Stimulated activated CD8-positive, alpha-beta memory T cell treated with anti-CD3 and anti-CD28 coated beads, Interleukin-15, amount 100 ng/mL, for 24 hours (primary cell): ENCODE data around the gene PAQR9.

Experiments
- DNase-seq: peaks from one replicate; pipeline ENCODE4 v3.0.0-alpha.2; 2020; ENCODE audit warnings: low read depth

PAQR9 gene

DNA sequence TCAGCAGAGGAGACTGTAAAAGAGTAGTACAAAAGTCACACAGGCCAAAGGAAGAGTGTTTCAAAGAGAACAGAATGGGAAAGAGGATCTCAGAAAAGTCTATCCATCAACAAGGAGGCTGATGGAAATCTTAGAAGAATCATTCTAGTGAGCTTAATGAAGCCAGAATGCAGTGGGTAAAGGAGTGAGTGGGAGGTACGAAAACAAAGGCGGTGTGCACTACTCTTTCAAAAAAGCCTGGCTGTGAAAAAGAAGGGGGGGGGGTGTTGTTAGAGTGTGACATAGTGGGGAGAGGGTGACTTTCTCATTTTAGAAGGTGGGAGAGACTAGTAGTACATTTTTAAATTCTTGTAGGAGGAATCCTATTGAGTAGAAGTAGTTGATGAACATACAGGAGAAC is 11.7 kb downstream of the PAQR9 start:
- DNase-seq: no peak

DNA sequence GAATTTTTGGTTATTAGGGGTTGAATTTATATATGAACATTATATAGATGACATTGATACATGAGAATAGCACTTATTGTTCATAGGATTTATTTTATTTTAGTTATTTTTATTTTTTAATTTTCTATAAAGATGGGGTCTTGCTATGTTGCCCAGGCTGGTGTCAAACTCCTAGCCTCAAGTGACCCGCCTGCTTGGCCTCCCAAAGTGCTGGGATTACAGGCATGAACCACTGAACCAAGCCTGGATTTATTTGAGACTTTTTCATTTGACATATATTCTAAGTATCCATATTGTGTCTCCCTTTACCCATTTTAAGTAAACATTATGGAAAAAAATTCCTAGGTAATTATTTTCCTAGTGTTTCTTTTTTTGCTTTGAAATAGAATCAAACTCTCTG is 12.5 kb downstream of the PAQR9 start:
- DNase-seq: no peak

DNA sequence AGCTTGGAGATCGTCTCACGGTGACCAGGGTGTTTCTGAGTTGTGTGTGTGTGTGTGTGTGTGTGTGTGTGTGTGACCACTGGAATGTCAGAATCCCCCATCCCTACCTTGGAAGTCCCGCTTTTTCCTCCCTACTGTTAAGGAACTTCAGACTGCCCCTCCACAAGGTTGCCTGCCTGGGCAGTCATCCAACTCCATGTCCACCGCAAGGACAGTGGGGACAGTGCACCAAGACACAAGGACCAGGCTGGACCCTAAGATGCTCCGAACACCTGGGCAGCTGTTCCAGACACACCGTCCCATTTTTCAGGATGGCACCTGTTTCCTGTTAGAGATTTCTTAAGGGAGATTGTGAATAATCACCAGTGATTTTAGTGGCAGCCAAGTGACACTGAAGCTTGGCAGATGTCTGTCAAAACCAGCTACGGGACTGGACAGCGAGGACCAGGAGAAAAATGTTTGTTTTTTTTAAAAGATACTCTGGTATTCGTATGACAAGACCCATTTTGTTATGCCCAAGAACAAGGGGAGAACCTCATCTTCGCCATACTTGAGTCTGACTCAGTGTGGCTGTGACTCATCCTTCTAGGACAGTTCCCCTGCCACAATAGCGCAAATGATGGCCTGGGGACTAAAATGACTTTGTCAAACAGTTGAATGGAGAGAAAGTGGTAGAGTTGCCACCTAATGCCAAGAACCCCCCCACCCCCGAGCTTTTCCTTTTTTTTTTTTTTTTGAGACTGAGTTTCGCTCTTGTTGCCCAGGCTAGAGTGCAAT is 15.5 kb downstream of the PAQR9 start:
- no peak for DNase-seq

DNA sequence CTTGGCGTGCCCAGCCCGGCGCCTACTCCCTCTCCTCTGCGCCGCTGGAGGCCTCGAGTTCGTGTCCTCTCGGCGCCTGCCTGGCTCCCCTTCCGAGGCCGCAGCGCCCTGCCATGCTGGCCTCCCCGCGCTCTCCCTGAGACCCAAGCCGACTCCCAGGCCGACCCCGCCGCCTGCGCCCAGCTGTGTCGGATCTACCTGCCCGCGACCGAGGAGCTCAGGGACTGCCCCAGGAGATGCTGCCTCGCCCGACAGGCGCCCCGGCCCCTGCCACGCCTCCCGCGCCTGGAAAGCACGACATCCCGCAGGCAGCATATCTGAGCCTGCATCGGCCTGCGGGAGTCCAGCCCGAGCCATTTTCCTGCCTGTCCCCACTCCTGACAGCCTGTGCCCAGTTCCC is 16.1 kb downstream of the PAQR9 start:
- DNase-seq: no peak

DNA sequence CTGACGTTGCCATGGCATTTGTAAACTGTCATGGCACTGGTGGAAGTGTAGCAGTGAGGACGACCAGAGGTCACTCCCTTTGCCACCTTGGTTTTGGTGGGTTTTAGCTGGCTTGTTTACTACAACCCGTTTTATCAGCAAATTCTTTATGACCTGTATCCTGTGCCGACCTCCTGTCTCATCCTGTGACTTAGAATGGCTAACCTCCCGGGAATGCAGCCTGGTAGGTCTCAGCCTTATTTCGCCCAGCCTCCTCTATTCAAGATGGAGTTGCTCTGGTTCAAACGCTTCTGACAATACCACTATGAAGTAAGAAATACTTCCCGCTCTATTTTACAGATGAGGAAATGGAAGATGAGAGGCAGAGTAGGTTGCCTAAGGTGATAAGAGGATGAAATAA is 16.6 kb downstream of the PAQR9 start:
- DNase-seq: no peak

DNA sequence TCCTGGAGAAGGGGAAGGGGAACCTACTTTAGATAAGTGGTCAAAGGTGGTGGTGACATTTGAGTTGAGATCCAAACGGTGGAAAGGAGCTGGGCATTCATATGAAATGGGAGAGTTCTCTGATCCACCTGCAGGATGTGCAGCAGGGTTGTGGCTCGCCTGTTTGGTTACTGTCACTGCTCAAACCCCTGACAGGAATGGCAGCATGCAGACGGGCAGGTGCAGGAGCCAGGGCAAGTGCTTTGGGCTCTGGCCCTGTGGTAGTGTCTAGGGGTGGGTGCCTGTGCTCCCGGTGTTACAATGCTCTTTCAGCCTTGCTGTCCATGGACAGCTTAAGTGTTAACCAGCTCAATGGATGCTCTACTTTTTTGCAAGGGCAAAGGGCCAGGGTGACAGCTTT is 18.5 kb downstream of the PAQR9 start:
- no peak for DNase-seq

DNA sequence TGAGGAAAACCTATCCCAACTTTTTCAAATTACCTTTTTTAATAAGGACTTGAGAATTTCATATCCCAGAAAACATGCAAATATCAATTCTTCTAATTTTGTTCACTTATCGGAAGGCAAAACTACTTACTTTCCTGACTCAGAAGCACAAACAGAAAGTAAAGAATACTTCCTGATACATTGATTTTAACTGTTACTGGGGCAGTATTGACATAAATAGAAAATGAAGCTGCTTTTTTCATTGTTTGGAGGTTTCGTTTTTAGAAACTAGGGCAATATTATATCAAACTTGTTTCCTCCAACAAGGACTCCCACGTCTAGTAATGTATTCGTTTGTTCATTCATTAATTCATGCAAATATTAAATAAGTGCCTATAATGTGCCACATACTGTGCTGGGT is 19.1 kb downstream of the PAQR9 start:
- no peak for DNase-seq

DNA sequence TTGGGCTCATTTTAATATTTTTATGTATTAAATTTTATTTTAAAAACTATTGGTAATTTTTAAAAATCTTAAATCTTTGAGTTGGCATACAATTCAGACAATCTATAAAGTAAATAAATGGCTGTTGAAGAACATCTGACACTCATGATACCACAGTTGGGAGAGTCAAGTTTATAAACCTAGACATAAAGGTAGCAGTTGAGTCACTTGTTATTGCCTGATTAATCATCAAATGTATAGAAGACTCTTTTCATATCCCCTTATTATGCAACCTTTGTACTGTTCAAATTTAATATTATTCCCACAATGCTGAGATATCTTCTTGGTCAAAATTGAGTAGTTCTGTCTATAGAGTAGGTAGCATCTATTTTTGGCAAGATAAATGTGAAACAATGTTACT is 19.6 kb downstream of the PAQR9 start:
- no peak for DNase-seq

DNA sequence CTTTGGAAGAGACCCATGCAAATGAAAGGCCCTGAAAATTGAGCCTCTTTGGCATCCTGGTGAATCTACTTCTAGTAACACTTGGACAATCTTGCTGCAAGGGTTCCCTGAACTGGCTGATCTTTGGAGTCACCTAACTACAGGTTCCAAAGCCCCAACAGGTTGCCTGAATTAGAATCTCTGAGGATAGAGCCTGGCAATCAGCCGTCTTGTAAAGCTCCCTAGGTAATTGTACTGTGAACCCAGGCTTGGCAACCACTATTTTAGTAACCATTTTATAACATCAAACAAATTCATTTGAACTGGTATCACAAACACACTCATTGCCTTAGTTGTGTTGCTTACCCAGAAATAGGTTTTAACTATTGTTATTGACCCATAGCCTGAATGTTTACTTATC is 20.1 kb downstream of the PAQR9 start:
- DNase-seq: no peak

DNA sequence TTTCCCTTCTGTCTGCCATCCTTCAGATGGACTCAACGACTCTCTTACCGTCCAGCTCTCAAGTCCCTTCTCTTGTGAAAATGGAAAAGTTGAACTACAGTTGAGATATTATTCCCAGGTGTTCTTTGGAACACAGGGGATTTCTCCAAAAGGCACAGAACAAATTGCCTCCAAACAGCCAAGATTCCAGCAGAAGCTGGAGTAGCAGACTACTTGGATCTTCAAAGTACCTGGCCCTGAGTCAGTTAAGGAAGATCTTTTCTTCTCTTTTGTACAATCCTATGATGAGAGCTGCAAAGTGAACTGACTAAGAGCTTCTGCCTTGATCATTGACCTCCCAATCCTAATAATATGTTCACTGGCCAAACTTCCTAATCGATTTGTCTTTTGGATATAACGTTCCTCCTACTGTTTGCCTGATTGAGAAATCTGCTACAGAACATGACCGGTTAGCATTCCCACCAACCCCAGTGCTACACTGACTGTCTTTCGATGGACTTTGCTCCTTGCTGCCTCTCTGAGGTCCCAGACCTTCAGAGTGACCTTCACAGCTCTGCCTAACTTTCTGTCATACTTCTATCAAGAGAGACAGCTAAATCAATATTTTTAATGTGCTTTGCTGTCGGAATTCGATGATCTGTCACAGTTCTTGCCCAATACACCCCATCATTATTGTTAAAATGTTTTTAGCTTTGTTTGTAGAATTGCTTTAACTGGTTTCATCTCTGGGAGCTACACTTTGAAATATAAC is 21.9 kb downstream of the PAQR9 start:
- no peak for DNase-seq

DNA sequence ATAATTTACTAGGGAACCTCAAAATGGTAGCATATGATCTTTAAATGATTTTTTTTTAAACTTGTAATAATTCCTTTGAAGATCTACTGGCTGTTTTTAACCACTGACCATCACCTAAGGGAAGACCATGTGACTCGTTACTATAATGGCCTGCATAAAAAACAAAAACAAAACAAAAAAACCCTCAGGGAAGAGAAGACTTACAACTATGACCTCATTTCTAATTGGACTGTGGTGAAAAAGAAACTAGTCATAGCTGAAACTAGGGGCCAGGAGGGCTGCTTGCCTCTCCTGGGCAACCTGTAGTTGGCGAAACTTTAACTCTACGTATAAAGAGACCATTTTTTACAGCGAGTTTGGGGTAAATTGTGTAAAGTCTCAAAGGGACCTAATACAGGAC is 23.0 kb downstream of the PAQR9 start:
- no peak for DNase-seq

DNA sequence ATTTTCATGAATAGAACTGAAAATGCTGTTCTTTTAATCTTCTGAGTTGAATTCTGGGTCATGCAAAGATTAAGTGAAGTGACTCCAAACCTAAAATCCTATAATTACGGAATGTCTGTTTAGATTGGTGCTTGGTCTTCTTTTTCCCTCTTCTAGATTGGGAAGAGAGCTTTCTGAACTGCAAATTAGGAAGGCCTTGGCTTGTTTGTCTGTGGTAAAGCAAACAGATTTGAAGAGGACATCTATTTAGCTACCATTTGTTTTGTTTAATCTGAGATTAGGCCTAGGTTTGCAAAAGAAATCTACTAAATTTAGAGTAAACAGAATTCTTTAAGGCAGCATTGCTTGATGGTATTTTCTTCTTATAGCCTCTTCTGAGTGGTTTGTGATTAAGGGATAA is 23.5 kb downstream of the PAQR9 start:
- no peak for DNase-seq

DNA sequence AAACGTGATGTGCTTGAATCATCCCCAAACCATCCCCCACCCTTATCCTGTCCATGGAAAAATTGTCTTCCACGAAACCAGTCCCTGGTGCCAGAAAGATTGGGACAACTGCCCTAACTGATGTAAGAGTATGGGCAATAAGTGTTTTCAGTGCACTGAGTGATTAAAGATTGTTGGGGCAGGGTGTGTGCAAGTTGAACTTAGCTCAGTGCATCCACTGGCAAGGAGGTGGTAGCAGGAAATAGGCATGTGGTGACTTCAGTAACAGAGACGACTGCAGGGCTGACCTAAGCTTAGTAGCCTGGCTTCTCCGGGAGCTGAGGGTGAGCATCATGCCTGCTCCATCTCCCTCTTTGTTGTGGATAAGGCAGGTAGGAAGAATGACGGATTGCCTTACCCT is 27.5 kb downstream of the PAQR9 start:
- DNase-seq: no peak

DNA sequence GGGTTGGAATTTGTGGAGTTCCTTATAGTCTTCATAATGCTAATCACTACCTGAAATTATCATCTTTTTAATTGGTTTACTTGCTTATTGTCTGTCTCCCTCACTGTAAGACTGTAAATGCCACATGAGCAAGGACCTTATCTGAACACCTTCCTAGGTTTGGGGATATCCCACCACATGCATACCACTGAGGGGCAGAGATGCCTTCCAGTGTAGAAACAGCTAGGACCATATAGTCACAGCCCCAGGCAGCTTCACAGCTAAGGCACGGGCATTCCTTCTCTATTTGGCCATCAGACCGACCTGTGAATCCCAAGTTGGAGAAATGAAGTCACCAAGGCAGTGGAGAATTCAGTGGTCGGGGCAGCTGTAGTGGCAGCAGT is 28.6 kb downstream of the PAQR9 start:
- no peak for DNase-seq

DNA sequence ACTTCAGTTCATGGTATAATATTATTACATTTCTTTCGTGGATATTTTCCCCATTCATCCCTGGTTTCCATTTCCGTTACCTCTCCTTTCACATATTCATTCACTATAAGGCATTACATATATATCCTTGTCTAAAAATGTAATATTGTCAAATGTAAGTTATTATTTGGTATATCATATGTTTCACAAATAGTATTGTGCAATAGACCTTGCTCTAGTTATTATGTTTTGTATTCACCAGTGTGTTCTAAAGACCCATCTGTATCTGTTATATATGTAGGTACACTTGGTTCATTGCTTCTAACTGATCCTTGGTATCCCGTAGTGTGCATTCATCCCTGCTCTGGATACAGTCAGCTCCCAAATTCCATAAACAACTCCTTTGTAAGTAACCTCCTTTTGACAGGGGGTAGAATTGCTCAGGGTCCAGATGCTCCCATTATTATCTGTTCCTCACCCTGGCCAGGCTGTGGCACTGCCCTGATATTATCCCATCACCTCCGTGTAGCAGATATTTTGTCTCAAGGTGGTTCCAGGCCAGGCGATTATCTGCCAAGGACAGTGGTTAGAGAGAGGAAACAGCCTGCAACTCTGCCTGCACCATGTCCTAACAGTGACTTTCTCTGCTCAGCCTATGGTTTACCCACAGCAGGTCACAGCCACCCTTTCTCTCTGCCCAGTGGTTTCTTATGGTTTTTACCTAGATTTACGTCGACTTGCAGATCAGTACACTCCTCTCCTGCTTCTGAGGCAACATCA is 29.2 kb downstream of the PAQR9 start:
- no peak for DNase-seq

DNA sequence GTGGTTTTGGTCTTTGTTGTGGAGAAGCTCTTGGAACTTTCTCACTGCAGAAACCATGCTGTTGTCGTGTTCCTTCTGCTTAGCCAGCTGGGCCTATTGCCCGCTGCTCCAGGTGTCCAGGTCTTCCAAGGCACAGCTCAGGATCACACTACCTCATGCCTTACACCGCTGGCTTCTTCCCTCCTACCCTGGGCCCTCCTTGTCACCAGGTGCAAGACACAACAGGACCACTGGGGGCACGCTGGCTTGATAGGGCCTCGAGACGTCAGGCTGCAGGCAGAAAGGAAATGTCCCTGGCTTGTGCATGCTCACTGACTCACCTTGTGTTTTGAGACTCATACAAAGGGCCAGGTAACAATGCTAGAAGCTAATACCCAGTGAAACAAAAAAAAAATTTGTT is 32.3 kb downstream of the PAQR9 start:
- no peak for DNase-seq

DNA sequence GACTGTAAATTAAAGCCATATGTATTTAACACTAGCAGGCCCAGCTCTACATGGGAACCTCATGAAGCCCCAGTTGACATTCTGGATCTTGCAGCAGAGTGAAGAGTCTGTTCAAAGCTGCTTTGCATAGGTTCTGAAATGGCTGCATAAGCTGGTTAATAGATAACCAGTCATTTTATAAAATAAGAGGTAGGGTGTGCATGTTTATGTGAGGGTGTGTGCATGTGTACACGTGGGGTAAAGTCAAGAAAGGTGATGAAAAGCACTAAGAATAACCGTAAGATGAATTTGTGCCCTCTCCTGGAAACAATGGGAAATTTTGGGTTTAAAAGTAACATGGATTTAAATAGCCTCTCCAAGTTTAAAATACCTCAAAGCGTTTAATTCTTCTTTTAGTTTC is 33.0 kb downstream of the PAQR9 start:
- no peak for DNase-seq

DNA sequence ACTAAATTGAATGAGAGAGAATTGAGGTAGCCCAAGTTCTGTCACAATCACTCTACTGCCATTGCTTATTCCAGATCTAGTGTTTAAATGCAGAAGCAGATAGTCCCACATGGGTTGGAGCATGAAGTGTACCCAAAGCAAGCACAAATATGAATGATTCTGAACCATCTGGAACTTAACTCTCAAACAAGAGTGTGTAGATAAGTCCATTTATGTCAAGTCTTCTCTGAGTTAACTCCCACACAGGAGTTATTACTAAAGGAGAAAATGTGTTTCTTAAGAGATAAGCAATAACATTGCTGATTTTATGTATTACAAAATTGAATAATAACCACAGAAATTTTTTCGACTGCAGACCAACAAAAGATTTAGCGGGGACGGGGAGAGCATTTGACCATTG is 33.6 kb downstream of the PAQR9 start:
- no peak for DNase-seq

DNA sequence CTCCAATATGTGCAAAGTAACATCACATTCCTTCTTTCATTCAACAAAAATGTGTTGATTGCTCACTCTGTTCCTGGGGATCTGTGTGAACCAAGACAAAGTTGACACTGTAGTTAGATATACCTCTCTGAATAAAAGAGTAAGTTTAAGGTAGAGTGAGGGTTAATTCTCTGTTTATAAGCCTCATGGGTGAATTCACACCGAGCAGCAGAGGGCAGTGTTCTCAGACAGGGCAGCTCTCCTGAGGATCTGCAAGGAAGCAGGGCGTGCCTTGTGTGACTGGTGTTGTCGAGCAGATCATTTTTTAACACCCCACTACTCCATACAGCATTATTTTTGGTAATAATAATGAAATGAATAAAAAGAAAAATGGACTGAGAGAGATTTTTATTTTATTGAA is 34.4 kb downstream of the PAQR9 start:
- no peak for DNase-seq

DNA sequence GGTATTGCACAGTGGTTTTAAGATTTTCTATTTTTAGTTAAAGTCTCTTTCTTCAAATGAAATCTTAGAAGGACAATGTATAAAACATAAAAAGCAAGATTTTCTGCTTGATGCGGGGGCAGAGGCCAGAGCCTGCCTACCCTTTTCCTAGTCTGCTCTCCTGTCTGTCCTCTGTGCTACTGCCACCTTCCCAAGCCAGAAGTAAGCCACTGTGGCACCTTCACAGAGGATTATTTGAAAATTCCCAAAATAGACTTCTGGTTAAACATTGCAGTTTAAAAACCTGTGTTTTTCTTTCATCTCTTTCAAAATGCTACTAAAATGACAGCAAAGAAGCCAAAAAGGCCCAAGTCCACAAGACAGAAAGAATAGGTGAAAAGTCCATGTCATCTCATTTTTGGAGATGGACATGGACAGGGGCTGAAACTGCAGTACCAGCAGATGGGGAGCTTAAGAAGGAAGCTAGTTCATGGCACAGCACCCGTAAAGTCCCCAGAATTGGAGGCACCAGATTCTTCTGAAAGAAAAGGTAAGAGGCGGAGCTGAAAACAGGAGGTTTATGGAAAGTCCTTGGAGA is 37.0 kb downstream of the PAQR9 start:
- no peak for DNase-seq

DNA sequence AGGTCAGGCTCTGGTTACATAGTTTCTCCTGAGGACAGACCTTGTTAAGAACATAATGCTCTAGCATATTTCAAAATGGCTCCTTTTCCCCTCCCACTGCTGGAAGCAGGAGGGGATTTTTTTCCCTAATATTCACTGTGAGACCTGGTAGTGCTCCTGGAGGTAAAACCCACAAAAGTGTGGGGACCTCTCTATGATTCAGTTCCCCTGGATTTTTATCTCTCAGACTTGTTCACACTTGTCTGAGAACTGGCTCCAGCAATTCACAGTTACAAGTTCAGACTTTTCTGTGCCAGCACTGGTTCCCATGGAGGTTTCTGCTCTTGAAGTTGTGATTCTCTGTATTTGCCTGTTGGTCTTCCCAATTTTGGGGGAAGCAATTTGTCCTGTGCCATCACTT is 38.3 kb downstream of the PAQR9 start:
- no peak for DNase-seq

DNA sequence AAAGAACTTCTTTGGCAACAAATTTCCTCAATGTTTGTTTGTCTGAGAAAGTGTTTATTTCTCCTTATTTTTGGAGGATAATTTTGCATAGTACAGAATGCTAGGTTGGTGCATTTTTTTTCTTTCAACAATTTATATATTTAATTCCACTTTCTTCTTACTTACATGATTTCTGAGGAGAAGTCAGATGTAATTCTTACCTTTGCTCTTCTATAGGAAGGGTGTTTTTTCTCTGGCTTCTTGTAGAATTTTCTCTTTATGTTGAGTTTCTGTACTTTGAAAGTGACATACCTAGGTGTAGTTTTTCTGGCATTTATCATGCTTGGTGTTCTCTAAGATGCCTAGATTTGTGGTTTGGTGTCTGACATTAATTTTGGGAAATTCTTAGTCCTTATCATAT is 39.8 kb downstream of the PAQR9 start:
- no peak for DNase-seq

DNA sequence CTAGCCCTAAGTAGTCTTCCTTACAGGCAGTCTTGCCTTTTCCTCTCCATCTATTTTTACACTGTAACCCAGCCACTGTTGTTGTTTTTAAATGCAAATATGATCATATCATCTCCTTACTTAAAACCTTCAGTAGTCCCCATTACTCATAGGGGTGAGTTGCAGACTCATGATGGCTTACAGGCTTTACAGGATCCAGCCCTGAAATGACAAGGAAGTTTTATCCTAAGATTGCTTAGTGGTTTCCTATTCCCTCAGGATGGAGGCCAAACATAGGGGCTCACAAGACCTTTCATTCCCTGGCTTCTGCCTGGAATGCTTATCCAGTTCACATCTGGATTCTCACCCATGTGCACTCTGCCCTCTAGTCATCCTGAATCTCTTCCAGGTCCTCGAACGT is 46.9 kb downstream of the PAQR9 start:
- DNase-seq: no peak
